PFSK-1 (cell line): ENCODE data around the gene DEPDC1B.

ENCODE experiments used
- POLR2AphosphoS5 ChIP-seq: IDR thresholded peaks from 2 replicates; pipeline ENCODE4 v1.6.1; 2012; ENCODE audit warnings: low read depth, mild to moderate bottlenecking, control low read depth, low read length, moderate library complexity
- TAF1 ChIP-seq: IDR thresholded peaks from 2 replicates; pipeline ENCODE4 v1.6.1; 2012; ENCODE audit warnings: low read length, control low read depth, borderline replicate concordance; ENCODE audit not compliant: insufficient read depth

- TF ChIP-seq POLR2AphosphoS5 (no peak), TAF1 (no peak)
Measured at GRCh38 chr5:60636001-60636400, 64.0 kb downstream of the DEPDC1B start.
